K562 (cell line): Measurements from ENCODE around the gene PLEKHM2. TPM values are rescaled to one million over a fixed set of nuclear protein-coding genes. Genes with fewer than 3 reads are reported as not detected.

Source experiments
- ATAC-seq: fragments of 200-7000 bp; cut with Tn5 transposase; 3 replicates; pipeline ENCODE4 v1.9.1; 2020; ENCODE audit warnings: moderate library complexity
- BruUV-seq: library from RNA; stranded (reverse); fragments of 400-500 nt; replicated peaks from 2 replicates; lab custom pipeline; 2021; lab: Mats Ljungman, UMichigan
- CTCF ChIA-PET: fragments of 300-600 bp; formaldehyde crosslinking; extraction: SDS; loops from one replicate; lab custom pipeline; 2021; ENCODE audit warnings: low intra/inter-chr PET ratio; lab: Yijun Ruan, JAX
- POLR2A ChIA-PET: fragments of 300-600, 350-650 bp; sonication (Branson Sonifier 250); formaldehyde crosslinking; extraction: SDS; loops from one replicate; lab custom pipeline; 2021; ENCODE audit warnings: antibody characterized with exemption, inconsistent platforms; lab: Yijun Ruan, JAX
- DNase-seq, 4 experiments: peaks; one replicate each; pipeline versions ENCODE4 v3.0.0 to v3.0.0-alpha.2; 2011 to 2018; ENCODE audit warnings: low spot score in 3 of 4, mixed read lengths in 3 of 4; ENCODE audit errors: extremely low read depth in 1 of 4
- FAIRE-seq: peaks from 2 replicates; lab custom pipeline; 2011; peaks lifted over from hg19 to GRCh38; lab: Jason Lieb, UNC
- H2AFZ ChIP-seq: 2 replicates; pipeline ENCODE4 v1.6.0; 2011; ENCODE audit warnings: low read depth, low read length, control low read depth, inconsistent platforms
- H3K27ac ChIP-seq: fragments of 200-600 bp; 3 replicates; pipeline ENCODE4 v1.8.0; 2011; ENCODE audit warnings: low read depth, mild to moderate bottlenecking, control low read depth, inconsistent platforms, low read length, moderate library complexity, mixed read lengths; ENCODE audit errors: extremely low read depth
- H3K27me3 ChIP-seq, 2 experiments: fragments of 300-600 bp in 1 of 2; 2 replicates in 1 of 2; 3 replicates in 1 of 2; pipeline versions ENCODE4 v1.6.0 to v1.8.0; 2011; ENCODE audit warnings: inconsistent platforms in 2 of 2, low read length in 2 of 2, mild to moderate bottlenecking in 1 of 2, mixed read lengths in 1 of 2, moderate library complexity in 1 of 2; ENCODE audit not compliant: control insufficient read depth in 2 of 2, insufficient read depth in 2 of 2
- H3K36me3 ChIP-seq: fragments of 300-600 bp; 3 replicates; pipeline ENCODE4 v1.8.0; 2011; ENCODE audit warnings: mild to moderate bottlenecking, low read length, inconsistent platforms; ENCODE audit not compliant: control insufficient read depth, insufficient read depth
- H3K4me1 ChIP-seq, 2 experiments: fragments of 200-600 bp in 1 of 2; replicated peaks in 1 of 2; 2 replicates in 1 of 2; 3 replicates in 1 of 2; pipeline versions ENCODE4 v1.5.1 to v1.8.0; 2011; ENCODE audit warnings: inconsistent platforms in 2 of 2, low read length in 2 of 2, mild to moderate bottlenecking in 1 of 2, mixed read lengths in 1 of 2, moderate library complexity in 1 of 2; ENCODE audit not compliant: control insufficient read depth in 2 of 2, insufficient read depth in 2 of 2
- H3K4me2 ChIP-seq: 2 replicates; pipeline ENCODE4 v1.6.1; 2011; ENCODE audit warnings: low read length, control low read depth, inconsistent platforms, mixed read lengths; ENCODE audit not compliant: insufficient read depth
- H3K4me3 ChIP-seq: fragments of 200-600 bp; sonication (generic), shearing (Covaris generic); 2 replicates; pipeline ENCODE4 v1.5.1; 2016; ENCODE audit warnings: control low read depth, inconsistent platforms
- H3K79me2 ChIP-seq: fragments of 200-600 bp; 3 replicates; pipeline ENCODE4 v1.8.0; 2011; ENCODE audit warnings: low read length, inconsistent platforms; ENCODE audit not compliant: control insufficient read depth, insufficient read depth
- H3K9ac ChIP-seq, 2 experiments: 2 replicates each; pipeline versions ENCODE4 v1.6.0 to v1.6.1; 2011; ENCODE audit warnings: low read depth in 2 of 2, low read length in 2 of 2, control low read depth in 1 of 2, inconsistent platforms in 1 of 2, mild to moderate bottlenecking in 1 of 2, mixed read lengths in 1 of 2; ENCODE audit not compliant: insufficient read depth in 1 of 2
- H3K9me1 ChIP-seq: one replicate; pipeline ENCODE4 v1.6.0; 2011; ENCODE audit warnings: inconsistent platforms, mild to moderate bottlenecking, low read length, moderate library complexity; ENCODE audit not compliant: control insufficient read depth, insufficient read depth
- H3K9me3 ChIP-seq: replicated peaks from 2 replicates; pipeline ENCODE4 v1.5.1; 2011; ENCODE audit warnings: low read depth, low read length, inconsistent platforms; ENCODE audit not compliant: control insufficient read depth, insufficient read depth
- H4K20me1 ChIP-seq: replicated peaks from 2 replicates; pipeline ENCODE4 v1.6.1; 2011; ENCODE audit warnings: low read length, inconsistent platforms, mixed read lengths; ENCODE audit not compliant: control insufficient read depth, insufficient read depth
- ELK3 ChIP-seq: fragments of 450-650 bp; formaldehyde crosslinking; IDR thresholded peaks from 2 replicates; pipeline ENCODE4 v1.4.0; 2020; ENCODE audit warnings: mild to moderate bottlenecking
- ZNF212 ChIP-seq: fragments of 450-650 bp; formaldehyde crosslinking; IDR thresholded peaks from 2 replicates; pipeline ENCODE4 v1.4.0; 2020; ENCODE audit warnings: mild to moderate bottlenecking
- ZNF239 ChIP-seq: fragments of 250-450 bp; sonication (Bioruptor Pico); IDR thresholded peaks from 2 replicates; pipeline ENCODE4 v1.4.0; 2020; ENCODE audit warnings: mild to moderate bottlenecking
- ZNF589 ChIP-seq: fragments of 200-800 bp; sonication (Bioruptor generic); IDR thresholded peaks from 2 replicates; pipeline ENCODE4 v1.6.1; 2016; ENCODE audit warnings: low read depth, missing genetic modification characterization, missing compliant biosample characterization
- ZNF778 ChIP-seq: fragments of 450-650 bp; formaldehyde crosslinking; IDR thresholded peaks from 2 replicates; pipeline ENCODE4 v1.4.0; 2020; ENCODE audit warnings: mild to moderate bottlenecking, moderate library complexity
- WGBS: fragments of 100-300 bp; shearing (Covaris generic); methylation state at CpG from one replicate; pipeline ENCODE4 v1.1.6; 2016; ENCODE audit warnings: low coverage, mixed read lengths; ENCODE audit not compliant: insufficient coverage; ENCODE audit errors: missing lambda C conversion rate; 5-methylcytosine and 5-hydroxymethylcytosine counted together
- in situ Hi-C: fragments of 300-500 bp; cut with MboI; formaldehyde crosslinking; loops from 4 replicates; pipeline ENCODE4 v1.15.0; 2018; ENCODE audit warnings: inconsistent platforms, mixed read lengths
- intact Hi-C: fragments of 100-400 bp; cut with micrococcal nuclease; formaldehyde crosslinking; loops from 2 replicates; pipeline ENCODE4 v1.14.2; 2022
- polyA plus RNA-seq, 8 experiments: library from polyadenylated mRNA; depleted of rRNA in 4 of 8; stranded (reverse) in 5 of 8; unstranded in 3 of 8; fragments of >200 nt; fragmentation: Nextera tagmentation in 2 of 8; fragmentation: Illumina TruSeq in 1 of 8; extraction: Ambion mirVana in 2 of 8; extraction: Trizol in 1 of 8; gene quantifications; 2 replicates each; pipeline versions ENCODE4 v1.2.1 to v1.2.3, GENCODE V29; 2011 to 2014; ENCODE audit warnings: inconsistent platforms in 1 of 8, missing spikeins in 1 of 8
- total RNA-seq, 7 experiments: library from RNA; depleted of rRNA in 6 of 7; stranded (reverse); fragments of >200 nt in 6 of 7; fragmentation: Illumina TruSeq in 2 of 7; extraction: Trizol in 2 of 7; gene quantifications; 2 replicates each; pipeline versions ENCODE4 v1.2.1 to v1.2.3, GENCODE V29; 2011 to 2021; ENCODE audit warnings: low replicate concordance in 1 of 7
- TF ChIP-seq, protein P1 (sequence below): fragments of 250-450 bp; sonication (Bioruptor Pico); IDR thresholded peaks from 2 replicates; pipeline ENCODE4 v1.5.0; 2021

Gene PLEKHM2
- total and polyA plus RNA-seq, 9 of the 15 experiments (the other 6 are each of a cell fraction or from before 2014, with no cell fraction given), result 0.27 to 63.7 (median 33.2) TPM

DNA sequence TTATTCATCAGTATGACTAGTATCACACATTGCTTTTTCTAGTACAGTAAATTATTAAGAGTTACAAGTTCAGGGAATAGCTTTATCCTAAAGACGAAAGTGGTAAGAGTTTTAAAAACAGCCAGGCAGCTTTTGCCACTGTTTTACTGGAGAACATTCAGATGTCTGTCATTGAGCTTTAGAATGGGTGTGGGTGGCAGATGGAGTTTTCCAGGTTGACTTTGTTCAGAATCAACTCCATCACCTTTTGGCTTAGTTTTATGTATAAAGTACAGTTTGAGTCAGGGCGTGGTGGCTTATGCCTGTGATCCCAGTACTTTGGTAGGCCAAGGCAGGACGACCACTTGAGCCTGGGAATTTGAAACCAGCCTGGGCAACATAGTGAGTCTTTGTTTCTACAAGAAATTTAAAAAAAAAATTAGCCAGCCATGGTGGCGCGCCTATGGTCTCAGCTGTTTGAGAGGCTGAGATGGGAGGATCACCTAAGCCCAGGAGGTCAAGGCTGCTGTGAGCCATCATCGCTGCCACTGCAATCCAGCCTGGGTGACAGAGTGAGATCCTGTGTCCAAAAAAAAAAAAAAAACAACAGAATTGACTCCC is 29.9 kb upstream of the PLEKHM2 start:
- H3K4me2 ChIP-seq, result no peak overlapping the region
- 96% methylated on average over 6 of the region's 6 CpGs for WGBS
- H3K4me3 ChIP-seq, result no peak overlapping the region
- no peaks in the 10 kb centered on the region for H3K9me3 ChIP-seq
- intact Hi-C loops, result no loop called here
- no peaks in the 10 kb centered on the region for H3K79me2 ChIP-seq
- ATAC-seq, result no peak
- no peaks in the 10 kb centered on the region for H3K9me1 ChIP-seq
- H3K36me3 ChIP-seq, result peaks cover 83% of the 10 kb centered on the region
- H3K4me1 ChIP-seq, result no peaks in the 10 kb centered on the region
- ChIA-PET POLR2A (interaction anchor here (0.7 to 1.9 kb wide), 8 partner anchors 10 to 21 kb away, joined by 3 to 22 read pairs (median 4); no protein-coding TSS in a partner anchor), CTCF (no interaction called here)
- H4K20me1 ChIP-seq, result no peaks in the 10 kb centered on the region
- FAIRE-seq, result no peak
- no peak for DNase-seq
- TF ChIP-seq ZNF212 (CRISPR knock-in tag), result no peak
- TF ChIP-seq ELK3 (CRISPR knock-in tag), result no peak
- TF ChIP-seq, protein P1, sequence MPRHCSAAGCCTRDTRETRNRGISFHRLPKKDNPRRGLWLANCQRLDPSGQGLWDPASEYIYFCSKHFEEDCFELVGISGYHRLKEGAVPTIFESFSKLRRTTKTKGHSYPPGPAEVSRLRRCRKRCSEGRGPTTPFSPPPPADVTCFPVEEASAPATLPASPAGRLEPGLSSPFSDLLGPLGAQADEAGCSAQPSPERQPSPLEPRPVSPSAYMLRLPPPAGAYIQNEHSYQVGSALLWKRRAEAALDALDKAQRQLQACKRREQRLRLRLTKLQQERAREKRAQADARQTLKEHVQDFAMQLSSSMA (CRISPR knock-in tag), result no peak
- no peak for TF ChIP-seq ZNF778
- TF ChIP-seq ZNF239, result no peak
- TF ChIP-seq ZNF589, result no peak
- no peaks in the 10 kb centered on the region for H3K27me3 ChIP-seq
- no peak overlapping the region for H3K9ac ChIP-seq
- no TSS peak for BruUV-seq
- H3K27ac ChIP-seq, result no peak overlapping the region
- no peak overlapping the region for H2AFZ ChIP-seq
- in situ Hi-C loops, result no loop called here
